Panc1 (cell line): ENCODE results near the gene FNTB. TPM values are rescaled to one million over a fixed set of nuclear protein-coding genes. Genes with fewer than 3 reads are reported as not detected.

Experiments
- ATAC-seq: fragments of 200-7000 bp; cut with Tn5 transposase; 2 replicates; pipeline ENCODE4 v1.9.1; 2020; ENCODE audit warnings: mild to moderate bottlenecking, moderate library complexity
- BruUV-seq: library from RNA; stranded (reverse); fragments of 400-500 nt; replicated peaks from 2 replicates; lab custom pipeline; 2021; lab: Mats Ljungman, UMichigan
- CTCF ChIA-PET: fragments of 300-600 bp; sonication (Branson Sonifier 250); formaldehyde crosslinking; loops from one replicate; lab custom pipeline; 2022; ENCODE audit warnings: antibody characterized with exemption; lab: Charles Lee
- POLR2A ChIA-PET: fragments of 300-600 bp; sonication (Branson Sonifier 250); formaldehyde crosslinking; loops from one replicate; lab custom pipeline; 2022; ENCODE audit warnings: antibody characterized with exemption; lab: Charles Lee
- DNase-seq: peaks from one replicate; pipeline ENCODE4 v3.0.0-alpha.2; 2010; ENCODE audit warnings: low read depth, low spot score
- H3K27ac ChIP-seq: 2 replicates; pipeline ENCODE4 v1.5.1; 2011; ENCODE audit warnings: mild to moderate bottlenecking, low read length, inconsistent platforms
- H3K27me3 ChIP-seq: fragments of 200-500 bp; sonication (Bioruptor generic); 2 replicates; pipeline ENCODE4 v1.6.0; 2014; ENCODE audit warnings: low read length, inconsistent platforms; ENCODE audit not compliant: control insufficient read depth, insufficient read depth
- H3K36me3 ChIP-seq: fragments of 200-500 bp; sonication (Bioruptor generic); 2 replicates; pipeline ENCODE4 v1.5.1; 2014; ENCODE audit warnings: inconsistent platforms, mild to moderate bottlenecking, low read length, moderate library complexity; ENCODE audit not compliant: control insufficient read depth, insufficient read depth
- H3K4me1 ChIP-seq: 2 replicates; pipeline ENCODE4 v1.5.1; 2011; ENCODE audit warnings: inconsistent platforms, mild to moderate bottlenecking, low read length, moderate library complexity; ENCODE audit not compliant: control insufficient read depth, insufficient read depth
- H3K4me3 ChIP-seq, 2 experiments: 2 replicates each; pipeline ENCODE4 v1.5.1; 2011 to 2012; ENCODE audit warnings: low read depth in 2 of 2, low read length in 2 of 2, mild to moderate bottlenecking in 2 of 2, inconsistent platforms in 1 of 2, moderate library complexity in 1 of 2
- H3K9me3 ChIP-seq: fragments of 200-500 bp; sonication (Bioruptor generic); 2 replicates; pipeline ENCODE4 v1.5.1; 2014; ENCODE audit warnings: low read depth, mild to moderate bottlenecking, inconsistent platforms, low read length, moderate library complexity; ENCODE audit not compliant: control insufficient read depth, insufficient read depth
- CTCF ChIP-seq: fragments of 450-650 bp; IDR thresholded peaks from 2 replicates; pipeline ENCODE4 v1.5.1; 2017; ENCODE audit warnings: mild to moderate bottlenecking
- POLR2AphosphoS5 ChIP-seq: IDR thresholded peaks from 2 replicates; pipeline ENCODE4 v1.6.1; 2012; ENCODE audit warnings: mild to moderate bottlenecking, low read depth, low read length, moderate library complexity
- REST ChIP-seq, 2 experiments: IDR thresholded peaks; 2 replicates each; pipeline ENCODE4 v1.6.1; 2011 to 2012; ENCODE audit warnings: low read depth in 2 of 2, control low read depth in 1 of 2, low read length in 1 of 2, mild to moderate bottlenecking in 1 of 2, moderate library complexity in 1 of 2; ENCODE audit not compliant: insufficient read depth in 1 of 2
- SIN3A ChIP-seq: IDR thresholded peaks from 2 replicates; pipeline ENCODE4 v1.6.1; 2012; ENCODE audit warnings: low read depth, mild to moderate bottlenecking, low read length, moderate library complexity, borderline replicate concordance; ENCODE audit not compliant: insufficient read depth
- TCF7L2 ChIP-seq: IDR thresholded peaks from 2 replicates; pipeline ENCODE4 v1.6.1; 2011; ENCODE audit warnings: mild to moderate bottlenecking, low read depth, low read length, inconsistent platforms
- in situ Hi-C: cut with HindIII; loops from 2 replicates; pipeline ENCODE4 v1.10.0; 2016; ENCODE audit warnings: low sequenced_read_pairs, low pct_unique_long_range_greater_than_20kb
- intact Hi-C: fragments of 100-400 bp; cut with micrococcal nuclease; formaldehyde crosslinking; loops from one replicate; pipeline ENCODE4 v1.10.0; 2022; ENCODE audit not compliant: unreplicated experiment
- total RNA-seq: library from RNA; stranded (reverse); gene quantifications from one replicate; pipeline ENCODE4 v1.2.1, GENCODE V29; 2021; ENCODE audit not compliant: unreplicated experiment

The FNTB gene
- total RNA-seq, 1 experiment from 2014 or later = 13.3 TPM

GRCh38 chr14:64953310-64953654, 33.4 kb upstream of the FNTB start:
- no peaks in the 10 kb centered on the region for H3K9me3 ChIP-seq
- no peak for ATAC-seq
- DNase-seq = no peak
- no TSS peak for BruUV-seq
- no peak overlapping the region for H3K27ac ChIP-seq
- no peak for TF ChIP-seq SIN3A
- no peak for TF ChIP-seq POLR2AphosphoS5
- no peak for TF ChIP-seq TCF7L2
- TF ChIP-seq CTCF = no peak
- no peak for TF ChIP-seq REST (IDR thresholded peaks at IDR 0.05; ENCODE audit: insufficient read depth in 1 of 2, low read depth in 2 of 2, low read length in 1 of 2)
- ChIA-PET CTCF (no interaction called here), POLR2A (no interaction called here)
- in situ Hi-C loops (no loop called here), intact Hi-C loops (no loop called here)
- no peaks in the 10 kb centered on the region for H3K36me3 ChIP-seq
- no peak overlapping the region for H3K4me3 ChIP-seq
- H3K27me3 ChIP-seq = no peaks in the 10 kb centered on the region
- H3K4me1 ChIP-seq = no peaks in the 10 kb centered on the region

- intact Hi-C loops (no loop called here), in situ Hi-C loops (no loop called here)
- DNase-seq (no peak), ATAC-seq (no peak)
- ChIA-PET CTCF (no interaction called here), POLR2A (no interaction called here)
- H3K27me3 ChIP-seq = no peaks in the 10 kb centered on the region
- H3K4me3 ChIP-seq = no peak overlapping the region
- no peaks in the 10 kb centered on the region for H3K36me3 ChIP-seq
- no peak overlapping the region for H3K27ac ChIP-seq
- no peaks in the 10 kb centered on the region for H3K9me3 ChIP-seq
- TF ChIP-seq SIN3A (no peak), TCF7L2 (no peak), REST (IDR thresholded peaks at IDR 0.05; ENCODE audit: insufficient read depth in 1 of 2, low read depth in 2 of 2, low read length in 1 of 2) (no peak), CTCF (no peak), POLR2AphosphoS5 (no peak)
- no TSS peak for BruUV-seq
- no peaks in the 10 kb centered on the region for H3K4me1 ChIP-seq
Measured at GRCh38 chr14:64953661-64954060, 33.0 kb upstream of the FNTB start.
